K562 (cell line): Measurements from ENCODE around the gene SLC12A4. TPM values are rescaled to one million over a fixed set of nuclear protein-coding genes. Genes with fewer than 3 reads are reported as not detected.

Source experiments
- EGR1 ChIP-seq: fragments of 450-650 bp; conservative IDR thresholded peaks from 2 replicates; pipeline ENCODE4 v1.6.1; 2017; ENCODE audit warnings: mild to moderate bottlenecking
- ETV6 ChIP-seq, 3 experiments: fragments of 150-350 bp in 1 of 3; sonication (generic) in 1 of 3; formaldehyde crosslinking in 1 of 3; IDR thresholded peaks; 2 replicates each; pipeline versions ENCODE4 v1.6.1 to v1.8.0; 2014 to 2022; ENCODE audit warnings: borderline replicate concordance in 2 of 3, low read depth in 2 of 3, antibody characterized with exemption in 1 of 3, low read length in 1 of 3, mild to moderate bottlenecking in 1 of 3, missing genetic modification reagents in 1 of 3
- HNRNPH1 ChIP-seq: fragments of 200-400 bp; formaldehyde crosslinking; optimal IDR thresholded peaks from 2 replicates; pipeline ENCODE3; 2017; ENCODE audit warnings: low read depth, mild to moderate bottlenecking, low read length, moderate library complexity
- RBBP5 ChIP-seq: fragments of 200-600 bp; sonication (generic); IDR thresholded peaks from 2 replicates; pipeline ENCODE4 v1.6.1; 2012; ENCODE audit warnings: borderline replicate concordance, mild to moderate bottlenecking, low read length, control low read depth, inconsistent platforms; ENCODE audit not compliant: insufficient read depth, poor library complexity, severe bottlenecking
- RBM39 ChIP-seq: fragments of 200-400 bp; formaldehyde crosslinking; optimal IDR thresholded peaks from 2 replicates; pipeline ENCODE3; 2018; ENCODE audit warnings: low read depth, low read length
- STAT5A ChIP-seq: IDR thresholded peaks from 2 replicates; pipeline ENCODE4 v1.6.1; 2012; ENCODE audit warnings: low read length, inconsistent platforms, borderline replicate concordance
- TAF15 ChIP-seq: fragments of 200-400 bp; formaldehyde crosslinking; IDR thresholded peaks from 2 replicates; pipeline ENCODE4 v1.6.1; 2017; ENCODE audit warnings: mild to moderate bottlenecking, low read depth, low read length, moderate library complexity
- ZBTB40 ChIP-seq, 2 experiments: fragments of 450-650 bp in 1 of 2; sonication (generic) in 1 of 2; formaldehyde crosslinking in 1 of 2; IDR thresholded peaks; 2 replicates each; pipeline versions ENCODE4 v1.7.1 to v1.9.0; 2016 to 2022; ENCODE audit warnings: inconsistent platforms in 1 of 2, mild to moderate bottlenecking in 1 of 2, missing genetic modification reagents in 1 of 2
- ZNF584 ChIP-seq: fragments of 200-800 bp; sonication (Bioruptor generic); IDR thresholded peaks from 2 replicates; pipeline ENCODE4 v1.6.1; 2016; ENCODE audit warnings: low read depth, mild to moderate bottlenecking, missing genetic modification characterization, missing compliant biosample characterization
- polyA plus RNA-seq, 8 experiments: library from polyadenylated mRNA; depleted of rRNA in 4 of 8; stranded (reverse) in 5 of 8; unstranded in 3 of 8; fragments of >200 nt; fragmentation: Nextera tagmentation in 2 of 8; fragmentation: Illumina TruSeq in 1 of 8; extraction: Ambion mirVana in 2 of 8; extraction: Trizol in 1 of 8; gene quantifications; 2 replicates each; pipeline versions ENCODE4 v1.2.1 to v1.2.3, GENCODE V29; 2011 to 2014; ENCODE audit warnings: inconsistent platforms in 1 of 8, missing spikeins in 1 of 8
- total RNA-seq, 7 experiments: library from RNA; depleted of rRNA in 6 of 7; stranded (reverse); fragments of >200 nt in 6 of 7; fragmentation: Illumina TruSeq in 2 of 7; extraction: Trizol in 2 of 7; gene quantifications; 2 replicates each; pipeline versions ENCODE4 v1.2.1 to v1.2.3, GENCODE V29; 2011 to 2021; ENCODE audit warnings: low replicate concordance in 1 of 7
- TF ChIP-seq, protein P1 (sequence below): IDR thresholded peaks from 3 replicates; pipeline ENCODE4 v1.6.1; 2011; ENCODE audit warnings: borderline replicate concordance, mild to moderate bottlenecking, moderate library complexity; ENCODE audit not compliant: insufficient read length; ENCODE audit errors: extremely low read depth
- TF ChIP-seq, protein P2 (sequence below): fragments of 450-650 bp; formaldehyde crosslinking; IDR thresholded peaks from 2 replicates; pipeline ENCODE4 v1.4.0; 2020; ENCODE audit warnings: mild to moderate bottlenecking, moderate library complexity

Gene SLC12A4
- total and polyA plus RNA-seq, 9 of the 15 experiments (the other 6 are each of a cell fraction or from before 2014, with no cell fraction given) = 0.75 to 43.5 (median 15.0) TPM

DNA sequence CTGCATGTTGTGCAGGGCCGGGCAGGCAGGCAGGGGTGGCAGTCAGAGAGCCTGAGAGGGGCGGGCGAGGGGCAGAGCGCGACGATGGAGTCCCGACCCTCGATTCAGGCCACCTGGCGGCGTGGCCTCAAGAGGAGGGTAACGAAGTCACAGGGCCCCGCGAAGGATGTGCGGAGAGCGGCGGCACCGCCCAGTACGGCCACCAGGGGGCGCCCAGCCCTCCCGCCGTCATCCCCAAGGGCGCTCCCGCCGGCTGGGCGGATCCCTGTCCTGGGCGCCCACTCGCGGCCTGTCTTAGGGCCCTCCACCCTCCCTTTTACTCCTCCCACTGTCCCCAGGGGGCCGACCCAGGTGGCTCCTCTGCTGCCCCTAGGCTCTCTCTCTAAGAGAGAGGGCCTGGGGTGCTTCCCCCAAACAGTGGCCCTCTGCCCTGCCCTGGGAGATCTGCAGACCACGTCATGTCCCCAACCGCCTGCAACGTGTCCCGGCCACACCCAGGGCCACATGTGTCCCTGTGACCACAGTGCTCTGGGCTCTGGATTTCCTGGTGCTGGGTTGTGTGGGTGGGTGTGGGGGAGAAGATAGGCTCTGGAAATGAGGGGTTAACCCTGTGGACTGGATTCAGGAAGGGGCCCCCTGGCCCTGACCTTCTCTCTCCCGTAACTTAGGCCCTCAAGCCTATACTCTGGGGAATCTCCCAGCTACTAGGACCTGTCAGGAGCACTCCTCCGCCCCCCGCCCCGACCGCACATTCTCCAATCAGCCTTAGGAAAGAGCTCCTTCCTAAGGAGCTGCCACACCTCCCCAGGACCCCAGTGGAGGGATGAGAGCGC lies 25.0 kb upstream of the SLC12A4 start (continued):
- TF ChIP-seq, protein P1, sequence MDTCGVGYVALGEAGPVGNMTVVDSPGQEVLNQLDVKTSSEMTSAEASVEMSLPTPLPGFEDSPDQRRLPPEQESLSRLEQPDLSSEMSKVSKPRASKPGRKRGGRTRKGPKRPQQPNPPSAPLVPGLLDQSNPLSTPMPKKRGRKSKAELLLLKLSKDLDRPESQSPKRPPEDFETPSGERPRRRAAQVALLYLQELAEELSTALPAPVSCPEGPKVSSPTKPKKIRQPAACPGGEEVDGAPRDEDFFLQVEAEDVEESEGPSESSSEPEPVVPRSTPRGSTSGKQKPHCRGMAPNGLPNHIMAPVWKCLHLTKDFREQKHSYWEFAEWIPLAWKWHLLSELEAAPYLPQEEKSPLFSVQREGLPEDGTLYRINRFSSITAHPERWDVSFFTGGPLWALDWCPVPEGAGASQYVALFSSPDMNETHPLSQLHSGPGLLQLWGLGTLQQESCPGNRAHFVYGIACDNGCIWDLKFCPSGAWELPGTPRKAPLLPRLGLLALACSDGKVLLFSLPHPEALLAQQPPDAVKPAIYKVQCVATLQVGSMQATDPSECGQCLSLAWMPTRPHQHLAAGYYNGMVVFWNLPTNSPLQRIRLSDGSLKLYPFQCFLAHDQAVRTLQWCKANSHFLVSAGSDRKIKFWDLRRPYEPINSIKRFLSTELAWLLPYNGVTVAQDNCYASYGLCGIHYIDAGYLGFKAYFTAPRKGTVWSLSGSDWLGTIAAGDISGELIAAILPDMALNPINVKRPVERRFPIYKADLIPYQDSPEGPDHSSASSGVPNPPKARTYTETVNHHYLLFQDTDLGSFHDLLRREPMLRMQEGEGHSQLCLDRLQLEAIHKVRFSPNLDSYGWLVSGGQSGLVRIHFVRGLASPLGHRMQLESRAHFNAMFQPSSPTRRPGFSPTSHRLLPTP = no peak
- TF ChIP-seq ZBTB40 (IDR thresholded peaks at IDR 0.05) (no peak), ZBTB40 (CRISPR knock-in tag; IDR thresholded peaks at IDR 0.05) (no peak), ETV6 (IDR thresholded peaks at IDR 0.05; ENCODE audit: borderline replicate concordance in 1 of 2, low read depth in 2 of 2, low read length in 1 of 2) (no peak), ETV6 (CRISPR knock-in tag; IDR thresholded peaks at IDR 0.05; ENCODE audit: borderline replicate concordance) (no peak), RBBP5 (peak; percentile 29), TAF15 (no peak), RBM39 (peak; percentile 69), EGR1 (peak; percentile 89), HNRNPH1 (no peak), STAT5A (no peak), ZNF584 (CRISPR knock-in tag) (no peak)
- TF ChIP-seq, protein P2, sequence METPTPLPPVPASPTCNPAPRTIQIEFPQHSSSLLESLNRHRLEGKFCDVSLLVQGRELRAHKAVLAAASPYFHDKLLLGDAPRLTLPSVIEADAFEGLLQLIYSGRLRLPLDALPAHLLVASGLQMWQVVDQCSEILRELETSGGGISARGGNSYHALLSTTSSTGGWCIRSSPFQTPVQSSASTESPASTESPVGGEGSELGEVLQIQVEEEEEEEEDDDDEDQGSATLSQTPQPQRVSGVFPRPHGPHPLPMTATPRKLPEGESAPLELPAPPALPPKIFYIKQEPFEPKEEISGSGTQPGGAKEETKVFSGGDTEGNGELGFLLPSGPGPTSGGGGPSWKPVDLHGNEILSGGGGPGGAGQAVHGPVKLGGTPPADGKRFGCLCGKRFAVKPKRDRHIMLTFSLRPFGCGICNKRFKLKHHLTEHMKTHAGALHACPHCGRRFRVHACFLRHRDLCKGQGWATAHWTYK (CRISPR knock-in tag) = peak; percentile 100
